Measurements from ENCODE around the gene LRMDA. TPM values are rescaled to one million over a fixed set of nuclear protein-coding genes. Genes with fewer than 3 reads are reported as not detected.
"Not testable (repeated sequence)": the region's sequence is repeated elsewhere in the genome, so short reads cannot be mapped to it uniquely, and the experiment has no call there.

Gene LRMDA
- total RNA-seq, 2 donors from 2014 or later = 12.2 to 25.4 TPM

DNA sequence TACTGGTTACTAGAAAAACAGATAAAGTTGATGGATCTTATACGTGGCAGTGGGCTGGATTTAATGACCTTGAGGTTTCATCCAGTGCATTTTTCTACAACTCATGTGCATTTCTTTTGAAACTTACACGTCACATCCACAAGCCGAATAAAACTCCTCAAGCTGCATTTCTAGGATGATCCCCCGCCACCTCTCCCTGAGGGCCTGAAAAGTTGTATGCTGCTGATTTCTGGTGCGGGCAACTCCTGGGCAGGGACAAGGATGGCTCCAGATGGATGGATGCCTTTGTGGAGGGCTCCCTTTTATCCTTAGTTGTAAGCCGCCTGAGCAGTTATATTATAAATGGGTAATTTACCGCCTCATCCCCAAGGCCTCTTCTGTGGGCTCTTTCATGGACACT lies 1091.1 kb downstream of the LRMDA start:
- WGBS, 2 donors = 76 to 90% methylated on average over 7 of the region's 7 CpGs
- Histone ChIP-seq H3K9me3 (no peaks in the 10 kb centered on the region), H3K4me1 (peaks cover 9% of the 10 kb centered on the region), H3K4me3 (no peak overlapping the region), H3K27ac (no peak overlapping the region), H3K27me3 (no peaks in the 10 kb centered on the region), H3K36me3 (replicated peaks in 1 of 2; ENCODE audit: insufficient read depth in 1 of 2, low read depth in 2 of 2) (no peaks in the 10 kb centered on the region)
- ATAC-seq (no peak), DNase-seq (no peak)
- intact Hi-C loops (cut with DNase I) = no loop called here
- no peak for TF ChIP-seq POLR2A (IDR thresholded peaks at IDR 0.05)
- TF ChIP-seq, protein P1, sequence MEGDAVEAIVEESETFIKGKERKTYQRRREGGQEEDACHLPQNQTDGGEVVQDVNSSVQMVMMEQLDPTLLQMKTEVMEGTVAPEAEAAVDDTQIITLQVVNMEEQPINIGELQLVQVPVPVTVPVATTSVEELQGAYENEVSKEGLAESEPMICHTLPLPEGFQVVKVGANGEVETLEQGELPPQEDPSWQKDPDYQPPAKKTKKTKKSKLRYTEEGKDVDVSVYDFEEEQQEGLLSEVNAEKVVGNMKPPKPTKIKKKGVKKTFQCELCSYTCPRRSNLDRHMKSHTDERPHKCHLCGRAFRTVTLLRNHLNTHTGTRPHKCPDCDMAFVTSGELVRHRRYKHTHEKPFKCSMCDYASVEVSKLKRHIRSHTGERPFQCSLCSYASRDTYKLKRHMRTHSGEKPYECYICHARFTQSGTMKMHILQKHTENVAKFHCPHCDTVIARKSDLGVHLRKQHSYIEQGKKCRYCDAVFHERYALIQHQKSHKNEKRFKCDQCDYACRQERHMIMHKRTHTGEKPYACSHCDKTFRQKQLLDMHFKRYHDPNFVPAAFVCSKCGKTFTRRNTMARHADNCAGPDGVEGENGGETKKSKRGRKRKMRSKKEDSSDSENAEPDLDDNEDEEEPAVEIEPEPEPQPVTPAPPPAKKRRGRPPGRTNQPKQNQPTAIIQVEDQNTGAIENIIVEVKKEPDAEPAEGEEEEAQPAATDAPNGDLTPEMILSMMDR (IDR thresholded peaks at IDR 0.05) = no peak

DNA sequence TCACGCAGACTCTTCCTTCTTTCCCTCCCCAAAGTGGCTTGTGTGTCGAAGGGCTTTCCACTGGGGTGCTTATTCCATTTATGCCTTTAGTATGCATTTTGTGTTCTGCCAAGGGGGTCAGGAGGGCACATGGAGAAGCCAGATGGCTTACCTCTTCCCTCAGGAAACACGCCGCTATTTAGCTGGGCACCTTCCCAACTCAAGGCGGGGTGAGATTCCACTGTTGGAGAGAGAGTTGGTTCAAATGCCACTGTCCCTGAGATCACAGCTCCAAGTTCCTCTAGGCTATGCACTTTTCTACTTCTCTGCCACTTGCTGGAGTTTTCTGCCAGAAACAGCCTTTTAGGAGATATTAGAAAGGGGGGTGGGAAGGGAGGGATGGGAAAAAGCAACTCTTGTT lies 1091.8 kb downstream of the LRMDA start:
- no peak overlapping the region for H3K4me3 ChIP-seq
- DNase-seq (peak in 1 of 4 donors; percentile 7), ATAC-seq (no peak)
- TF ChIP-seq POLR2A (IDR thresholded peaks at IDR 0.05) = no peak
- TF ChIP-seq, protein P1 (IDR thresholded peaks at IDR 0.05) = no peak
- no peaks in the 10 kb centered on the region for H3K36me3 ChIP-seq (replicated peaks in 1 of 2; ENCODE audit: insufficient read depth in 1 of 2, low read depth in 2 of 2)
- H3K9me3 ChIP-seq = no peaks in the 10 kb centered on the region
- peak overlapping the region in 3 of 4 donors; percentile 15 to 48 (median 35) for H3K27ac ChIP-seq
- H3K27me3 ChIP-seq = no peaks in the 10 kb centered on the region
- peaks cover 9% of the 10 kb centered on the region for H3K4me1 ChIP-seq
- 51 to 56% methylated on average over 5 of the region's 5 CpGs for WGBS, 2 donors
- intact Hi-C loops (cut with DNase I) = no loop called here

DNA sequence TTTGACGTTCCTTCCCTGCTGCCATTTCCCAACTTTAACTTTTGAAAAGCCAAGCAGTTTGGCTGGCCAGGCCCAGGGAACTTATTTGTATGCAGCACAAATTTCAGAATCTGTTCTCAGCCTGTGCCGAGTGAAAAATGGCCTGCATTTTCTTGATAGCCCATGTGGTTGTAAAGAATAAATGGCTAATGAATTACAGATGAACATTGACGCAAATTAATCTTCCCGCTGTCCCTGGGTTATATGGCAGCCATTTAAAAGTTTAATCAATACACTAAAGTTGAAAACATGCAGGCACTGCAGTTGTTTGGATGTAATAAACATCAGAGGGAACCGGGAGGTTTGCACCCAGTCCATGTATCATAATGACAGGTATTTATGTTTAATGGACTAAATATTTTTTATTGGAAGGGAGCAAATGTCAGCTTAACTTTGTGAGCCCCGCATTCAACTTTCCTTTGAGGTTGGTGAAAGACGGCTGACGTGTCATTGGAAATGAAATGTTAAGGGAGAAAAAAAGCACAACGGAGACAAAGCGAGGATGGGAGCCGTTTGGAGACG lies 1092.4 kb downstream of the LRMDA start:
- intact Hi-C loops (cut with DNase I) = no loop called here
- WGBS, 2 donors = 64 to 67% methylated on average over 12 of the region's 12 CpGs
- Histone ChIP-seq H3K27me3 (no peaks in the 10 kb centered on the region), H3K4me1 (peaks cover 9% of the 10 kb centered on the region), H3K36me3 (replicated peaks in 1 of 2; ENCODE audit: insufficient read depth in 1 of 2, low read depth in 2 of 2) (no peaks in the 10 kb centered on the region), H3K4me3 (no peak overlapping the region), H3K9me3 (no peaks in the 10 kb centered on the region), H3K27ac (peak overlapping the region in 3 of 4 donors; percentile 15 to 29 (median 28))
- ATAC-seq = peak; percentile 55
- TF ChIP-seq POLR2A (IDR thresholded peaks at IDR 0.05) = no peak
- TF ChIP-seq, protein P1 (IDR thresholded peaks at IDR 0.05) = no peak
- DNase-seq = no peak

DNA sequence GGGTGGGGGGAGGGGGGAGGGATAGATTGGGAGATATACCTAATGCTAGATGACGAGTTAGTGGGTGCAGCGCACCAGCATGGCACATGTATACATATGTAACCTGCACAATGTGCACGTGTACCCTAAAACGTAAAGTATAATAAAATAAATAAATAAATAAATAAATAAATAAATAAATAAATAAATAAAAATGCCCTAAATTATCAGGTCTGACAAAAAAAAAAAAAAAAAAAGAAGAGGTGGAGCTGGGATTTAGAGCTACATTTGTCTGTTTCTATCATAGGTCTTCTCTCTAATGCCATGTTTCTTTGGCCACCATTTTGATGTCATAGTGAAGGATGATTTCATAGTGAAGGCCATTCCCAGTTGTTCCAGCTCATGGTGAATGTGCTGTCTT lies 1095.4 kb downstream of the LRMDA start:
- H3K4me1 ChIP-seq; H3K9me3 ChIP-seq; DNase-seq; H3K36me3 ChIP-seq (replicated peaks in 1 of 2; ENCODE audit: insufficient read depth in 1 of 2, low read depth in 2 of 2); ATAC-seq; H3K27ac ChIP-seq; H3K4me3 ChIP-seq; H3K27me3 ChIP-seq; intact Hi-C loops (cut with DNase I): not testable (repeated sequence)
- WGBS, 2 donors = 93 to 94% methylated on average over 4 of the region's 4 CpGs

DNA sequence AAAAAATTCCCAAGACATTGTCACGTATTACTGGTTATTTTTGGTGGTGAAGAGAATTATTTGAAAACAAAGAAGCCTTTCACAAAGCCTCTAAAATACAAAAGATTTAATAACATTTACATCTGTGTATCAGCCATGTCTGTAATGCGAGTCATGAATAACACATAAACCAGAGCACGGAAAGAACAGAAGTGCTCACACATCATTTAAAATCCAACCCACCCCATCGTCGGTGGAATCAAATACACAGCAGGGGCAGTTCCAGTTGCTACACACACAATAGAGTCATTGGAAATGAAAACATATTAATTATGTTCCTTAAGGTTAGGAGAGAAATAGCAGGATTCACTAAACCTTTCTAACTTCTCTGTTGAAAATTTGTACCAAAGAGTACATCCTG lies 1108.9 kb downstream of the LRMDA start:
- no peak overlapping the region for H3K27ac ChIP-seq
- intact Hi-C loops (cut with DNase I) = no loop called here
- no peak overlapping the region for H3K4me3 ChIP-seq
- WGBS, 2 donors = 72 to 74% methylated on average over 5 of the region's 5 CpGs
- no peaks in the 10 kb centered on the region for H3K36me3 ChIP-seq (replicated peaks in 1 of 2; ENCODE audit: insufficient read depth in 1 of 2, low read depth in 2 of 2)
- DNase-seq = no peak
- H3K4me1 ChIP-seq = no peaks in the 10 kb centered on the region
- no peaks in the 10 kb centered on the region for H3K9me3 ChIP-seq
- no peaks in the 10 kb centered on the region for H3K27me3 ChIP-seq
- TF ChIP-seq, protein P1 (IDR thresholded peaks at IDR 0.05) = no peak
- TF ChIP-seq POLR2A (IDR thresholded peaks at IDR 0.05) = no peak
- ATAC-seq = no peak

Data from body of pancreas (tissue), 4 donors.